HG03469 (cell line): ENCODE results near the gene CDCA7L.
"Not testable (repeated sequence)": the region's sequence is repeated elsewhere in the genome, so short reads cannot be mapped to it uniquely, and the experiment has no call there.

Experiments
- ATAC-seq: cut with Tn5 transposase; IDR thresholded peaks from one replicate; pipeline ENCODE4 v1.9.1; 2021; ENCODE audit warnings: mild to moderate bottlenecking, moderate library complexity, moderate number of reproducible peaks; ENCODE audit not compliant: unreplicated experiment

Gene CDCA7L

DNA sequence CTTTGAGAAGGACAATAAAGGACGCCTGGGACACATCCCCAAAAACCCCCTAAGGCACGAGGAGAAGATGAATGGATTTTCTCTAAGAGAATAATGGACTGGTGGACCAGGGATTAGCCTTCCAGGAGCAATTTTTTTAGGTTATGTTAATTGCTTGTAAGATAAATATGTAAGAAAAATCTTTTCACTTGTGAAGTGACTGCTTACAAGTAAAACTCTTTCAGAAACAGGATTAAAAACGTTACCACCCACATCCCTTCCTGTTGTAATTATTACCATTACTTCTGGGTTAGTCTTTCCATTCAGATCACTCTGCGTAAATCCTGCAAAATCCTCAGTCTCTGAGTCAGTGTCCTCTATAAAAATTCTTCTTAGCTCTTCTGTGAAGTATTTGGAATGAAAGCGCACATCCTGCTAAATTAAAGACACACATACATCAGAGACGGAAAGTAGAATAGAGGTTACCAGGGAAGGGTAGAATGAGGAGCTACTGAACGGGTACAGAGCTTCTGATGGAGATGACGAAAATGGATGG, 34.3 kb downstream of the CDCA7L start:
- no peak for ATAC-seq

DNA sequence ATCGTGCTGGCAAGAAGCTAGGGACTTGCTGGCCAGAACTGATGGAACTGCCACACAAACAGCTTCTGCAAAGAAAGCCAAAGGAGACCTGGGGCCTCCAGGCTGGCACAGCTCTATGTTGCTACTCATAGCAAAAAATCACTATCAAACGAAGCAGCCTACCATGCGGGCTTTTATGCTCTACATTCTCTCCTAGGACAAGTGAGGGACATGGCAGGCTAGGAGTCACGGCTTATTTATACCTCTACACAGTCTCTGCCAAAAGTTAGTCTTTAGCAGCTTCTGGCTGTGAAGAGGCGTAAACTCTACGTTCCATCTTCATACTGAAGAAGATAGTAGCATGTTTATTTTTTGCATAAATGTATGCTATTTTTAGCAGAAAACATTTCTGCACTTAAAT, 35.4 kb downstream of the CDCA7L start:
- no peak for ATAC-seq

DNA sequence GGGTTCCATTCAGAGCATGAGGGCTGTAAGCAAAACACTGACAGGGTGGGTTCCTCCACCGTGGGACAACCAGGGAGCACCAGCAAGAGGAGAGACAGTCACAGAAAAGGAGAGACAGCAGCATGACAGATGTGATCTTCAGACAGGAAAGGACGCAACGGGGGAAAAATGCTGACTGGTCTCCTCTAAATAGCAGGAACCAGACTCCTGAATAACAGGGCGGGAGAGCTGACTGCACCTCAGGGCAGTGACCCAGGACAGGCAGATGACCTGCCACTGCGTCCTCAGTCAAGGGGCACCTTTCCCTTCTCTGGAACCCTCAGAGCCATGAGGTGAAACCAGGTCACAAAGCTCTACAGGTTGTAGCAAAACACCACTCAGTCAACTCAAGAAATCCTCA, 37.0 kb downstream of the CDCA7L start:
- no peak for ATAC-seq

DNA sequence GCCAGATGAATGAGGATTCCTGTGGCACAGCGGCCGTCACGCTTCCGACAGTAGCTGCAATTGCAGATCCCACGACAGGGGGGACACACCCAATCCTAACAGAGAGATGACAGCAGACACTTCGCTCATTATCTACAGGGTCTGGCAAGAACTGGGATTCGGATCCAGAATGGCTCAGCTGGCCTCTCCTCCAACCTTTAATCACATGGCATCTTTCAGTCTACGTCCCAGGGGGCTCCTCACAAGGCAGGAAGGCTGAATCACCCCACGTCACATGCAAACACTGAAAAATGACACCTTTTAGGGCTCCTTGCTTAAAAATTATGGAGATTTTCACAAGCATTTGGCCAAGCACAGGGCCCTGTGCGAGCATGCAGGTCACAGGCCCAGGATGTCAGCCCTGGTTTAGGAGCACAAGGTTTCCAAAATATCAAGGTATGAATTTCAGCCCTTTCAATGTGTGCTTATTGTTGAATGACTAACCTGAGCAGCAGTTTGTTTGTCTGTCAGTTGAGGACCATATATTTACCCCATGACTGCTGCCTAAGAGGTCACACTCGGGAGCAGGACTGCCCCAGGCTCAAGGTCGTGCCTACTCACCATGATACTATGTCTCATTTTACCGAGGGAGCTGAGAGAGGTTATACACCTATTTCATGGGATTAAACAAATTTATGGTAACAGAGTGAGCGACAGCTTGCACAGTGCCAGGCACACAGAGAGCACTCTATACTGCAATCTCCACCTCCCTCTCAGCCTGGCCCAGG, 42.5 kb downstream of the CDCA7L start:
- ATAC-seq, result no peak

DNA sequence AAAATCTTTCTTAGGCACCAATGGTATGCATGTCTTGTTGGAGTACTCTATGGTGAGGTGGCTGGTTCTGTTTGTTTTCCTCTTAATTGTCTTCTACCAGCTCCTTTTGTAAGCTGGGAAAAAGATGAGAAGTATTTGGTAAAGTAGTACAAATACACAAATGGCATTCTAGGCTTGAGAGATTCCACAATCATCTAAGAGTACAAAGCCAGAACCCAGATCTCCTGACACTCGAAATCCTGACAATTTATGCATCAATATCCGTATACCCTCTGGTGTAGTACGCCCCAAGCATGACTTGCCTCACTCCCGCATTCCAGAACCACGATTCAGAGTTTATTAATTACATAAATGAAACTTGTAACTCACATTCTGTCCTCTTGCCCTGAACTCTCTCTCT, 43.5 kb downstream of the CDCA7L start:
- ATAC-seq, result no peak

DNA sequence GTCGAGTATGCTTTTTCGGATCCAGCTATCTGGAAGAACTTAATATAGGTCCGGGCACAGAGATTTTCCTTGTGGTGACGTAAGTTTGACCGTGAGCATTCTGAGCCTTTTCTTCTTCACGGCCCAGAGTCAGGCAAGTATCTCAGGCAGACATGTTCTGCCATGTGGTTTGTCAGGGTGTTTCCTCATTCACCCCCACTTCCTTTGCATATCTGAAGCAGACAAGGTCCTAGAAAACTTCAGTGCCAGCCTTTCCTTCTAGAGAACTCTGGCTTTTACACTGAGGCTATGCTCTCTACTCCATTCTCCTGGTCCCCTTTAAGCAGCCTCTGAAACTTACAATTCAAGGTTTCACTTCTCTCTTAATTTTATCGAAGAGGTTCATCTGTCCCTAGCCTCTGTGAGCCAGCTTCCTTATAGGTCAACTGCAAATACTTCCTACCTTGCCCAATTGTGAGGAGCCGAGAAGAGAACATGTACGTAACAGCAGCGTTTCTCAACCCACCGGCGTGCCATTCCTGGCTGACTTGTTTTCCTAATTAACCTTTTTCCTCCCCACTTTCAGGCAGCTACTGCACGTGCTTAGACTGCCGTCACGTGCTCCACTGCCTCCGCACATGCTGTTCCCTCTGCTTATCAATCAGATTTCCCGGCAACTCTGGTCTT, 47.3 kb downstream of the CDCA7L start:
- ATAC-seq, result peak; percentile 93

DNA sequence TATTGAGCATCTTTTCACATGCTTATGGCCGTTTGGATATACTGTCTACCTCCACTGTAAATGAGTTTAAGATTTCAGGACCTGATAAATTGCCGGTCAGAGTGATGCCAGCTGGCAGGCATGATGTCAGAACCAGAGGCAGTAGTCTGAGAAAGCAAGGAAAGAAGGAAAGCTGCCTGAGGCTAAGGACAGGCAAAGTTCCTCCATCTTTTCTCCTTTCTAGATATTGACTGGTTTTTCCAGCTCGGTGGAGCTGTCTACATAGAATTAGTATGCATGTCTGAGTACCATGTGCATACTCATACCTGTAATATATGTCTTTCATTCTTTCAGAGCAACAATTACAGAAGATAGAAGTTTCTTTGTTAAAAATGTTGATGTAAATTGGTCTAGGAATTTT, 52.3 kb downstream of the CDCA7L start:
- ATAC-seq, result no peak

DNA sequence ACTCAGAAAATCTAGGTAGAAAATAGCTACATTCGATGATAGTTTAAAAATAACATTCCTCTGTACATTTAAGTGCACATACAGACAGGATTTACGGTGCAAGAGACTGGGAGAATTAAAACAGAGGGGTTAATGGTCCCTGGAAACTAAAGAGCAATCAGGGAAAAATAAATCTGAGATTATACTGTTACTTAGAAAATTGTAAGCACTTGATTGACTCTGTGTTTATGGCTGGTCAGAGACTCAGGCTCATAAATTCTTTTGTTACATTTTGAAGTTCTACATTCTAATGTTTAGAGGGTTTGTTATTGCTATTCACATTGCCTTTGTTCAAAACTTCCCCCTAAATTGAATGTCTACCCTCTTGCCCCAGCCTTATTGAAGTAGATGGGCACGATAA, 54.4 kb downstream of the CDCA7L start:
- ATAC-seq, result no peak

DNA sequence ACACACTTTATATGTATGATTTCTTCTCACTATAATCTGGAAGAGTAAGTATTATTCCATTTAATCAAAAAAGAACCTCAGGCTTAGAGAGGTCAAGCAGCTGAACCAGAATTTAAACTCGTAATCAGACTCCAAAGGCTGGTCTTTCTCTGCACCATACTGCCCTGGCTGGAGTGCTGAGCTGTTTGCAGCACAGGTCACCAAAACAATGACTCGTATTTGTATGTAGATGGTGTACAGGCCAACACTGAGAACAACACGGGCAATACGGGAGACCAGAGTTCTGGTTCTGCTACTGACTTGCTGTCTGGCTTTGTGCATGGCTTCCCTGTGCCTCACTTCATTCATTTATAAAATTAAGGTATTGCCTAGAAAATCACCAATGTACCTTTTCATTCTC, 57.9 kb downstream of the CDCA7L start:
- ATAC-seq, result no peak

DNA sequence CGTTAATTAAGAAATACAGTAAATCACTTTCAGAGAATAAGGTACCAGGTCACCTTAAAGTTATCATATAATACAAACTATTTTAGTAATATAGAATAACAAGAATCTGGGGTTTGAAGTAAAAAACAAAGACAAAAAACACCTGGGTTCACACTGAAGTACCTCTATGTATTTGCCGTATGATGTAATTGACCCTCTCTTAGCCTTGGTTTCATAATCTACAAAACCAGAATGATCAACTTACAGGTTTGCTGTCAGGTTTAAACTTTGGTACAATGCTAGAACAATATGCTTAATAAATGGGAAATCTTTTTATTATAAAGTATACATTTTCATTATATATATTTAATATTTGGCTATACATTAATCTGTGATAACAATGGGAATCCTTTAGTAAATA, 58.3 kb downstream of the CDCA7L start:
- ATAC-seq, result no peak

DNA sequence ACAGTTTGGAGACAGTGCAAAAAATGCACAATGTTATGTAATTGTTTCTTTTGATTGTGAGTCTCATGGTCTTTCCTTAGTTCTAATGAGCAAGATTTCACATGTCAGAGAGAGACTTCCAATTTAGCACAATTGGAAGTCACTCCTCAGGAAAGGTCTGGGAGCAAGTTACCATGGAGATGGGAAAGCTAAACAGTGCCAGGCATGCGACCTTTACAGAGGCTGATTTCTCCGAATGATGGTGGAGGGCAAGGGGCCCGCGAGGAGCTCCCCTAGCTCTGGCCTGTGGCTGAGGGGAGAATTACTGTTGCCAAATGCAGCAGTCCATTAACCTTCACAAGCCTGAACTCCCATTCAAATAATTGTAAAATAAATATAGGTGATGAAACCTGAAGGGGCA, 59.3 kb downstream of the CDCA7L start:
- no peak for ATAC-seq

DNA sequence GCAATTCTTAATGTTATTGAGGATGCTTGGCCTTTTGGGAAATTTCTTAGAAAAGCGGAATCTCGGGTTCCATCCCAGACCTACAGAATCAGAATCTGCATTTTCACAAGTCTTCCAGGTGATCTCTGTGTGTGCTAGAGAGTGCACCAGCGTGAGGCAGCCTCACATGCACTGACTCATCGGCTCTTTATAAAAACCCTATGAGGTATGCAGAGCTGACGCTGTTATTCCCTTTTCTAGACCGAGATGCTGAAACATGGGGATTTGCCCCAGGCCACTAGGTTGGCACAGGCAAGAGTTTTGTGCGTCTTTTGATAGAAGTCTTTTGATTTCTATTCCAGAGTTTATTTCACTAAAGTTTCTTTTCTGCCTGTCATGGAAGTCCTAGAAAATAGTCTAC, 61.2 kb downstream of the CDCA7L start:
- ATAC-seq, result no peak

DNA sequence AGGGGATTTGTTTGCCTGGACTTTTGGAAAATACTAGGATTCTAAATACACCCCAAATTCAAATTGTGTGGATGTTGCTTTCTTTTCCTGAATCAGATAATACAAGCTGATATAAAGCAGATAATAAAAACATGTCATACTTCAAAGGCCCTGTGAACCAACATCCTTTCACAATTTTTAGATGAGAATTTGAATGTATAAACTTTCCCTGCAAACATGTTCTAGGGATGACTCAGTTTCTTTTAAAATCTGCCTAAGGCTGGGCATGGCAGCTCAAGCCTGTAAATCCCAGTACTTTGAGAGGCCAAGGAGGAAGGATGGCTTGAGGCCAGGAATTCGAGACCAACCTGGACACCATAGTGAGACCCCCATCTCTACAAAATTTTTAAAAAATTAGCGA, 62.2 kb downstream of the CDCA7L start:
- not testable (repeated sequence) for ATAC-seq

DNA sequence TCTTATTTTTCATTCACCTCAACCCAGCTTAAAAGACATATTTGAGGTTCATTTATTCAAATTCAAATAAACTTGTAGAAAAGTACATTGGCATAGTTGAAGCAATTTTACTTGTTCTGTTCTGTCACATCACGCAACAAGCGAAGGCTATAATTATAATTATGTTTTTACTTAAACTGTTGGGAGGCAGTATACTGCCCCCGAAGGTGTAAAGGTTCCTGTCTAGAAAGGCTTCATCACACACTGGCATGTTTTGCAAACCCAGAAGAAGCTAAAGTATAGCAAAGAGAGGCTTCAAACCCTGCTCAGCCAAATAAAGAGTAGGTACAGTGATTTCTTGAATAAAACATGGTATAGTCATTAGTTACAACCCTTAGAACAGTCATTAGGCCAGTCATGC, 62.6 kb downstream of the CDCA7L start:
- no peak for ATAC-seq

DNA sequence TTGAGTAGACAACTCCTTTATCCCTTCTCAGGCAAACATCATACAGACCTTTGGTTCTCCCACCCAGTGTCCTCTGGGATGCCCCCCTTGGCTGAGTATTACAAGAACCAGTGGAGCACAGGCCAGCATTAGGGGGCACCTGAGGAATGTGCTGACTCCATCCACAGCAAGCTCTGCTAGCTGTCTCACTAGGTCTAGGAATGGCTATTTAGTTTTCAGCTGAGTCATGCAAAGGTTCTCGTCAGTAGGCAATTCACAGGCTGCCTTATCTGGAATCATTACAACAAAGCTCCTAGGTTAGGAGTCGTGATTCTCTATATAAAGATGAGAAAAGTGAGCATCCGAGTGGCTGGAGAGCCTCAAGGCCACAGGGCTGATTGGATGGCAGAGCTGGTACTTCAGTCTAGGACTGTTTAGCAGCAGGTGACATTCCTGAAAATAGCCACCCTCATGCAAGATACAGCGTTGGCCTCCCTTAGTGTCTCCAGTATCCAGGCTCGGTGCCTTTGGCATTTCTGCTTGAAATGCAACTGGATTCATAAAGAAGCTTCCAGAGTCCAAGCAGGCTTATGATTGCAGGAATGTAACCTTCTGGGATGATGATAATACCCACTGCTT, 75.8 kb downstream of the CDCA7L start:
- ATAC-seq, result no peak

DNA sequence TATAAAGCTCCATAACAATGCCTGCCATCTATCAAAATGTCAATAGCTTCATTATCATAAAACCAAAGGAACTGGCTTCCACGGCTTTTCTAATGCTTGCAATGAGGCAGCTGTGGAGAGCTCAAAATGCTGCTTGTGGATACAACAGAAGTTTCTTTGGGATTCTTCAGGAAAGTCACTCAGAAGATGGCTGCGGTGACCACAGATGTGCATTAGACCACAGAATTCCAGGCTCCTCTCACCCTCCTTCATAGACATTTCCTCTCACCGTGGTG, 77.2 kb downstream of the CDCA7L start:
- no peak for ATAC-seq

DNA sequence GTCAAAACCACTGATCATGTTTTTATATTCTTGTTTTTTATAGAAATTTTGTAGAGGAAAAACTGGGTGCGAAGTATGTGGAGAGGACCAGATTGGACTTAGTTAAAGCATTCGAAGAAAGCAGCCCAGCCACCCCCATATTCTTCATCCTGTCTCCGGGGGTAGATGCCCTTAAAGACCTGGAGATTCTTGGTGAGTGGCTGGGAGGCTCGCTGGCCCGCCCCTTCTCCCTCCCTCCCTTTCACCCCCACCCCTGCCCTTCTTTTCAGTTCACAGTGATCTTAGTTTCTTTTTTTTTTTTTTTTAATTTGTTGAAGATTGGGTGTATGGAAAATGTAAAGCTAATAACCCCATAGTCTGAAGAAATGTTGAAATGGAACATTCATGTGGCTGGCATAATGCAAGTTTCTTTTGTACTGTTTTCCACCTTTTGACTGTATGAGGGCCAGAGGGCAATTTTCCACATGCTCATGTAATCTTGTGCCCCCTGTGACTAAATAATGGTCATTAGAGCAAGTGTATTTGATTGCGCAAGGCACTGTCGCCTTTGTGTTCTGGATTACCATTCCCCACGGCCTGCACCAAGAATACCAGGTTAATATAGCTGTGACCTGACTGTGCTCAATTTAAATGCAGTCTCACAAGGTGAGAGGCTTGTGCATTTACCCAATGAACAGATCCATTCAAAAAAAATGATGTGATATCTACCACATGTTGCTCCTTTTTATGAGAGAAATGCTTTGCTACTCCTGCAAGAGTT, 77.7 kb downstream of the CDCA7L start:
- ATAC-seq, result no peak

DNA sequence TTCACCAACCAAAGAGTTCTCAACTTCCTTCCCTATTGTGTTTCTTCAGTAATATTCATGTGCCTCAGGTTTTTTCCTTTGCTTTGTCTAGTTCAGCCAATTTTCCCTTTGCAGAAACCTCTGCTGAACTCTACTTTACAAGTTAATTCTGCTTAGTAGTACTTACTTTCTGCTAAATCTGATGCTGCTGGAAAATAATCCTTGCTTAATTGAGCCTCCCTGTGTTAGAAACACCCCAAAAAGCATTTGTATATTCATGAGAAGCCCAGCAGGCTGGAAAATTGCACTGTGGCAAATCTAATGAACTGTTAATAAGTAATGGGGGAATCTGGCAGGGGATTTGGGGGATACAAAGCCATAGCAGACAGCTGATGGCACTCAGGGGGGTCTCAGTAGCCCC, 78.5 kb downstream of the CDCA7L start:
- no peak for ATAC-seq

DNA sequence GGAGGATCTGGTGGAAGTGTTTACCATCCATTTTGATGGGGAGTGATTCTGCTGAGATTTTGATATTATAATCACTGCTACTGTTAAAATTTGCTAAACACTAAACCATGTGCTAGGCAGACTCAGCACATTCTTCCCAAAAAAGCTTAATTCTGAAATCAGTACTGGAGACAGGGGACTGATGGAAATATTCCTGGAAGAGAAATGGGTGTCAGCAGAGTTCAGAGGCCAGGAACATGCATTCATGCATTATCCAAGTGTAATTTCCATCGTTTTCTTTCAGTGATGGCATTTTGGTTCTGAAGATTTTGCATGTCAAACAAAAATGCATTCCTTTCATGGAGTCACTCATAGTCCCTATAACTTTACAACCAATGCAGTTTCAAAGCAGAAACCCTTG, 79.0 kb downstream of the CDCA7L start:
- ATAC-seq, result no peak

DNA sequence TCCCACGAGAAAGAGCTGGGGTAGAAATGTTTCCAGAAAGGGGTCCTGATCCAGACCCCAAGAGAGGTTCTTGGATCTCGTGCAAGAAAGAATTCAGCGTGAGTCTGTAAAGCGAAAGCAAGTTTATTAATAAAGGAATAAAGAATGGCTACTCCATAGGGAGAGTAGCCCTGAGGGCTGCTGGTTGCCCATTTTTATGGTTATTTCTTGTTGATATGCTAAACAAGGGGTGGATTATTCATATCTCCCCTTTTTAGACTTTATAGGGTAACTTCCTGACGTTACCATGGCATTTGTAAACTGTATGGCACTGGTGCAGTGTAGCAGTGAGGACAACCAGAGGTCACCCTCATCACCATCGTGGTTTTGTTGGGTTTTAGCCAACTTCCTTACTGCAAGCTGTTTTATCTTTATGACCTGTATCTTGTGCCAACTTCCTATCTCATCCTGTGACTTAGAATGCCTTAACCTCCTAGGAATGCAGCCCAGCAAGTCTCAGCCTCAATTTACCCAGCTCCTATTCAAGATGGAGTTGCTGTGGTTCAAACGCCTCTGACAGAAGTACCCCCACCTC, 80.0 kb downstream of the CDCA7L start:
- not testable (repeated sequence) for ATAC-seq

DNA sequence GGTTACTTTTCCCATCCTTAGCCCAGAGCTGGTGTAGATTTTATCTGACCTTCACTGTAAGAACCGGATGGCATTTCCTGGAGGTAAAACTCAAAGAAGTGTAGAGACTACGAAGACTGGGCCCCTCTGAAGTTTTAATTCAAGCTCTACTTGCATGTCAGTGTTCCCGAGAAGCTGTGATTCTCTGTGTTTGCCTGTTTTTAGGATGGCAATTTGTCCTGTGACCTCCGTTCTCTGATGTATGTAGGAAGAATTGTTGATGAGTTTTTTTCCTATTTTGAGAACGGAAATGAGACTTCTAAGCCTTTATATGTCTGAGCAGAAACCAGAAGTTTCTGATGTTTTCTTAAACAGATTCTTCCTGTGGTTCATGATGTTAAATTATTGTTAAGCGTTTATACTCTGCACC, 94.1 kb downstream of the CDCA7L start:
- ATAC-seq, result no peak
